CD4-positive, CD25-positive, alpha-beta regulatory T cell (primary cell): ENCODE measurements around the gene ADM2. TPM values are rescaled to one million over a fixed set of nuclear protein-coding genes. Genes with fewer than 3 reads are reported as not detected.

Experiments
- ATAC-seq, 2 donors: fragments of 150-1000 bp; cut with Tn5 transposase; one replicate each; pipeline ENCODE4 v1.10.0; 2021; ENCODE audit warnings: low read depth in 2 of 2, moderate number of reproducible peaks in 2 of 2, moderate library complexity in 1 of 2
- DNase-seq, 3 donors: peaks; one replicate each; pipeline versions ENCODE4 v3.0.0 to v3.0.0-alpha.2; 2012 to 2022; ENCODE audit warnings: mixed read lengths in 1 of 3
- H3K27ac ChIP-seq: one replicate; pipeline ENCODE4 v1.7.0; 2013; ENCODE audit warnings: mild to moderate bottlenecking, low read length; ENCODE audit not compliant: insufficient read depth, poor library complexity, severe bottlenecking
- H3K27me3 ChIP-seq: one replicate; pipeline ENCODE4 v1.7.0; 2013; ENCODE audit warnings: low read length; ENCODE audit not compliant: control insufficient read depth, insufficient read depth
- H3K36me3 ChIP-seq: one replicate; pipeline ENCODE4 v1.7.0; 2013; ENCODE audit warnings: mild to moderate bottlenecking, low read length, moderate library complexity; ENCODE audit not compliant: control insufficient read depth, insufficient read depth
- H3K4me1 ChIP-seq: 2 replicates; pipeline ENCODE4 v1.7.0; 2013; ENCODE audit warnings: mild to moderate bottlenecking, low read length; ENCODE audit not compliant: insufficient read depth, control insufficient read depth, poor library complexity, severe bottlenecking
- H3K4me3 ChIP-seq: one replicate; pipeline ENCODE4 v1.7.0; 2013; ENCODE audit warnings: low read depth, mild to moderate bottlenecking, low read length, moderate library complexity
- H3K9me3 ChIP-seq, 2 experiments: 1 replicate in 1 of 2; 2 replicates in 1 of 2; pipeline ENCODE4 v1.7.0; 2013; ENCODE audit warnings: low read length in 2 of 2, mild to moderate bottlenecking in 1 of 2, moderate library complexity in 1 of 2; ENCODE audit not compliant: control insufficient read depth in 2 of 2
- H3K27ac Mint-ChIP-seq, 3 donors: one replicate each; pipeline ENCODE4 v1.8.0; 2020 to 2022; ENCODE audit warnings: mild to moderate bottlenecking in 3 of 3, mixed read lengths in 3 of 3, moderate library complexity in 2 of 3
- H3K27me3 Mint-ChIP-seq: one replicate; pipeline ENCODE4 v1.8.0; 2022; ENCODE audit warnings: mild to moderate bottlenecking, mixed read lengths
- H3K36me3 Mint-ChIP-seq: one replicate; pipeline ENCODE4 v1.8.0; 2020; ENCODE audit warnings: mixed read lengths
- H3K4me1 Mint-ChIP-seq, 4 donors: one replicate each; pipeline ENCODE4 v1.8.0; 2020 to 2022; ENCODE audit warnings: mixed read lengths in 4 of 4, mild to moderate bottlenecking in 1 of 4
- H3K4me3 Mint-ChIP-seq, 4 donors: one replicate each; pipeline ENCODE4 v1.8.0; 2020 to 2022; ENCODE audit warnings: mild to moderate bottlenecking in 4 of 4, mixed read lengths in 4 of 4, moderate library complexity in 3 of 4
- H3K9me3 Mint-ChIP-seq, 7 donors: one replicate each; pipeline ENCODE4 v1.8.0; 2020 to 2022; ENCODE audit warnings: mixed read lengths in 7 of 7, mild to moderate bottlenecking in 3 of 7, moderate library complexity in 2 of 7
- polyA plus RNA-seq, 4 donors: library from polyadenylated mRNA; unstranded; fragments of 300-500 nt; fragmentation: Illumina TruSeq; gene quantifications; one replicate each; pipeline ENCODE4 v1.2.3, GENCODE V29; 2021
- total RNA-seq: library from RNA; stranded (reverse); gene quantifications from one replicate; pipeline ENCODE4 v1.2.3, GENCODE V29; 2022

ADM2 gene
- total and polyA plus RNA-seq, 5 donors from 2014 or later: 0.06 to 1.9 (median 0.37) TPM

DNA sequence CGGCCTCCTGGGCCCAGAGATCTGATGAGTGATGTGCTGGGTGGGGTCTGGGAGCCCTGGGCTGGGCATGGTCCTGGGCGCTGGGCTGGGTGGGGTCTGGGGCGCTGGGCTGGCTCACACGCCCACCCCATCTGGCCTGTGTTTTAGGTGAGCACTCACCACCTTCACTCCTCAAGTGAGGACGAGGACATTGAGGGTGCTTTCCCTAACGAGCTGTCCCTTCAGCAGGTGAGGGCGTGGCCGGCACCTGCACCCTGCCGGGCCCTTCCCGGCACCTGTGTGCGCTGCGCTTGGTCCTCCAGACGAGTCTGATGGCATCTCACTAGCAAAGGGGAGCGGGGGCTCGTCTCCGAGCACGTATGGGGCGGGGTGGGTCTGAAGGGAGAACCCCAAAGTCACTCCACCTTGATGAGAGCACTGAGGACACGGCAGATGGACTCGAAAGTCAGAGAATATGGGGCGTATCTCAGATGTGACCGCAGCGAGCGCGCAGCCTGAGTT, 44.5 kb upstream of the ADM2 start:
- no peak overlapping the region for H3K27ac Mint-ChIP-seq
- H3K4me3 Mint-ChIP-seq: no peak overlapping the region
- H3K4me1 ChIP-seq: no peaks in the 10 kb centered on the region
- DNase-seq: no peak
- no peak overlapping the region for H3K27ac ChIP-seq
- peaks cover 6% of the 10 kb centered on the region for H3K36me3 Mint-ChIP-seq
- ATAC-seq: no peak
- H3K4me1 Mint-ChIP-seq: peaks cover 0 to 2% (median 0%) of the 10 kb centered on the region in 4 donors
- H3K27me3 Mint-ChIP-seq: no peaks in the 10 kb centered on the region
- H3K36me3 ChIP-seq: peaks cover 50% of the 10 kb centered on the region
- H3K9me3 Mint-ChIP-seq: peaks cover 0 to 1% (median 0%) of the 10 kb centered on the region in 7 donors
- H3K4me3 ChIP-seq: no peak overlapping the region
- H3K27me3 ChIP-seq: no peaks in the 10 kb centered on the region
- H3K9me3 ChIP-seq: no peaks in the 10 kb centered on the region

- no peak overlapping the region for H3K27ac ChIP-seq
- ATAC-seq: no peak
- no peaks in the 10 kb centered on the region for H3K9me3 ChIP-seq
- H3K4me1 ChIP-seq: no peaks in the 10 kb centered on the region
- H3K36me3 ChIP-seq: peaks cover 43% of the 10 kb centered on the region
- no peak overlapping the region for H3K4me3 ChIP-seq
- H3K27me3 ChIP-seq: no peaks in the 10 kb centered on the region
- no peaks in the 10 kb centered on the region for H3K27me3 Mint-ChIP-seq
- peaks cover 0 to 2% (median 0%) of the 10 kb centered on the region in 4 donors for H3K4me1 Mint-ChIP-seq
- no peak for DNase-seq
- no peak overlapping the region for H3K4me3 Mint-ChIP-seq
- H3K9me3 Mint-ChIP-seq: no peaks in the 10 kb centered on the region
- H3K36me3 Mint-ChIP-seq: peaks cover 6% of the 10 kb centered on the region
- H3K27ac Mint-ChIP-seq: no peak overlapping the region
Measured at GRCh38 chr22:50437511-50438304, 43.6 kb upstream of the ADM2 start.

- H3K27ac Mint-ChIP-seq: no peak overlapping the region
Measured at GRCh38 chr22:50438305-50439275, 42.8 kb upstream of the ADM2 start.

DNA sequence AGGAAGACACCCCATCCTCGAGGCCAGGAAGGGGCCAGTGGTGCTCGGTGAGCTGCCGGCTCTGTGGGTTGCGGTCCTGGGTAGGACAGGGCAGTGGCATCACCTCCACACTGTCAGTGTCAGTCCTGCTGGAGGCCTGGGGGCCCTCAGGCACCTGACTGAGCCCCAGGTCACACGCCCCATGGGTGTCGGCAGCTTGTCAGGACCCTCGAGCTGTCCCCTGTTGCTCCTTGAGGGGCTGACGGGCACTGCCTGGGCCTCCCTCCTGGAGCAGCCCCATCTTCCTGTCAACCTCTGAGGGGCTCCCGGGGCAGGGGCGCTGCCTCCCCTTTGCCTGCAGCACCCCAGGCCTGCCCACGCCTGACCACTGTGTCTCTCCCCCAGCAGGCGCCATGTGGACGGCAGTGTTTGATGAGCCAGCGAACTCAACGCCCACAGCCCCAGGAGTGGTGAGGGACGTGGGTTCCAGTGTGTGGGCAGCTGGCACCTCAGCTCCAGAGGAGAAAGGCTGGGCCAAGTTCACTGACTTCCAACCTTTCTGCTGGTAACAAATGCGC, 42.0 kb upstream of the ADM2 start:
- DNase-seq (no peak), ATAC-seq (no peak)
- Histone ChIP-seq H3K4me3 (no peak overlapping the region), H3K36me3 (peaks cover 41% of the 10 kb centered on the region), H3K27ac (no peak overlapping the region), H3K4me1 (no peaks in the 10 kb centered on the region), H3K27me3 (no peaks in the 10 kb centered on the region), H3K9me3 (no peaks in the 10 kb centered on the region)
- peaks cover 0 to 12% (median 0%) of the 10 kb centered on the region in 4 donors for H3K4me1 Mint-ChIP-seq
- peak overlapping the region in 1 of 3 donors; percentile 29 for H3K27ac Mint-ChIP-seq
- H3K36me3 Mint-ChIP-seq: peaks cover 6% of the 10 kb centered on the region
- no peak overlapping the region for H3K4me3 Mint-ChIP-seq
- no peaks in the 10 kb centered on the region for H3K9me3 Mint-ChIP-seq
- no peaks in the 10 kb centered on the region for H3K27me3 Mint-ChIP-seq

More at GRCh38 chr22:50438305-50439275, 42.8 kb upstream of the ADM2 start:
- peaks cover 41% of the 10 kb centered on the region for H3K36me3 ChIP-seq
- peaks cover 0 to 9% (median 0%) of the 10 kb centered on the region in 4 donors for H3K4me1 Mint-ChIP-seq
- peaks cover 6% of the 10 kb centered on the region for H3K36me3 Mint-ChIP-seq
- no peaks in the 10 kb centered on the region for H3K9me3 ChIP-seq
- no peak for ATAC-seq
- no peak overlapping the region for H3K4me3 Mint-ChIP-seq
- H3K27me3 ChIP-seq: no peaks in the 10 kb centered on the region
- no peak for DNase-seq
- H3K27me3 Mint-ChIP-seq: no peaks in the 10 kb centered on the region
- H3K27ac ChIP-seq: no peak overlapping the region
- no peaks in the 10 kb centered on the region for H3K4me1 ChIP-seq
- H3K4me3 ChIP-seq: no peak overlapping the region
- H3K9me3 Mint-ChIP-seq: no peaks in the 10 kb centered on the region

GRCh38 chr22:50439871-50440331, 41.4 kb upstream of the ADM2 start:
- ATAC-seq (no peak), DNase-seq (no peak)
- Histone ChIP-seq H3K36me3 (peaks cover 38% of the 10 kb centered on the region), H3K9me3 (no peaks in the 10 kb centered on the region), H3K27me3 (no peaks in the 10 kb centered on the region), H3K4me1 (peaks cover 4% of the 10 kb centered on the region), H3K4me3 (no peak overlapping the region), H3K27ac (no peak overlapping the region)
- Mint-ChIP-seq H3K9me3 (no peaks in the 10 kb centered on the region), H3K4me3 (peak overlapping the region in 1 of 4 donors; percentile 10), H3K27ac (peak overlapping the region in 1 of 3 donors; percentile 29), H3K36me3 (peaks cover 6% of the 10 kb centered on the region), H3K4me1 (peaks cover 0 to 18% (median 0%) of the 10 kb centered on the region in 4 donors), H3K27me3 (no peaks in the 10 kb centered on the region)

DNA sequence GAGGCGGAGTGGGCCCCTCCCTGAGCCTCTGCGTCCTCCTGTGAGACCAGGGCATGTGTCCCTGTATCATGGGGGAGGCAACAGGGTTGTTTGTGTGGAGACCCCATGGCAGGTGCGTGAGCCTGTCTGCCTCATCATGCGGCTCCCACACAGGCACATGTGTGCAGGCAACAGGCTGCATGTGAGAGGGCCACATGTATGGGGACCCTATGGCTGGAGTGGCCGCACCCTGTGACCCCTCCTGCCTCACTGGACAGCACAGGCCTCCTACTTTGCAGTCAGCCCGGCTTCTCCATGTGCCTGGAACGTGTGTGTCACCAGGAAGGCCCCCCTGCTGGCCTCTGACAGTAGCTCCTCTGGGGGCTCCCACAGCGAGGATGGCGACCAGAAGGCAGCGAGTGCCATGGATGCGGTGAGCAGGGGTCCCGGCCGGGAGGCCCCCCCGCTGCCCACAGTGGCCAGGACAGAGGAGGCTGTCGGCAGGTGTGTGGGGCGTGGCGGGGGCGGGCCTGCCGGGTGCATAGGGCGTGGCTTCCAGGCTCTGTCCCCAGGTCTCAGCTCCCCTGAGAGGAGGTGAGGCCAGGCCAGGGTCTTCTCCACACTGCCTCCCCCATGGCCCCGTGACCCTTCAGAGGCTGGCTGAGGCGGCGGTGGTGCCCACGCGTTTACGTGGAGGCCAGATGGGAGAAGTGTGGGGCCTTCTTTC, 40.6 kb upstream of the ADM2 start:
- H3K4me3 Mint-ChIP-seq: no peak overlapping the region
- no peak for DNase-seq
- H3K4me3 ChIP-seq: no peak overlapping the region
- no peaks in the 10 kb centered on the region for H3K36me3 Mint-ChIP-seq
- H3K27me3 Mint-ChIP-seq: no peaks in the 10 kb centered on the region
- peak overlapping the region in 1 of 3 donors; percentile 9 for H3K27ac Mint-ChIP-seq
- H3K27ac ChIP-seq: no peak overlapping the region
- H3K27me3 ChIP-seq: no peaks in the 10 kb centered on the region
- no peaks in the 10 kb centered on the region for H3K9me3 ChIP-seq
- peaks cover 0 to 26% (median 0%) of the 10 kb centered on the region in 4 donors for H3K4me1 Mint-ChIP-seq
- ATAC-seq: no peak
- H3K9me3 Mint-ChIP-seq: no peaks in the 10 kb centered on the region
- H3K4me1 ChIP-seq: peaks cover 12% of the 10 kb centered on the region
- peaks cover 31% of the 10 kb centered on the region for H3K36me3 ChIP-seq
